Inferior parietal cortex (tissue), 1 donor: ENCODE results near the gene FOXO3.
"Not testable (repeated sequence)": the region's sequence is repeated elsewhere in the genome, so short reads cannot be mapped to it uniquely, and the experiment has no call there.

Experiments used
- DNase-seq: peaks from one replicate; pipeline ENCODE4 v3.0.0-alpha.2; 2016; ENCODE audit errors: extremely low spot score

Gene FOXO3

DNA sequence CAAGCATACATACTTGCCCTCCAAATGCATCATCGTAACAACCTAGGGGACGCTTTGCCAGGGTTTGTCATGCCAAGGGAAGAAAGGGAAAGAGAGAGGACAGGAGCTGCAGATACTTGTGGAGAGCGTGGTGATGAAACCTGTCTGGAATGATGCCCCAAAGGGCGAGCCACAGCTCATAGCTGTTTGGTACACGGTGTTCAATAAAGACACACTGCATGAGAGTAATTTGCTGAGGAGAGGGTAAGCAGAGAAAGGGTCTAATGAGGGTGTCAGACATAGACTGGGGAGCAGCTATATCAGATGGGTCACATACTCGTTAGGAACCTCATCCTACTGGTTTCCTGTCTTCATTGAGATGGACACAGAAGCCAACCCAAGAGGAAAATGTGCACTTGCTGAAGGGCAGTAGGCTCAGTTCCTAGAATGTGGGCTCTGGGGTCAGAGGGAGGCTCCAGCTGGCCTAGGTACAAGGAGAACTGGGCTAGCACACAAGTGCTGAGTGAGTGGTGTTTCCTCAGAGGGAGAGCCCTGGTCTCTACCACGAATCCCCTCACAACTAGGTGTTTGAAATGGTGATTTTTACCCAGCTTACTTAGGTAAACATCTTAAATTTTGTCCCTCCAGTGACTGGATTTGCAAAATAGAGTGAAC is 5.2 kb upstream of the FOXO3 start:
- DNase-seq = no peak

- no peak for DNase-seq
Observed at GRCh38 chr6:108556250-108556649, 4.5 kb upstream of the FOXO3 start.

- DNase-seq = no peak
Observed at GRCh38 chr6:108556866-108557493, 3.7 kb upstream of the FOXO3 start.

DNA sequence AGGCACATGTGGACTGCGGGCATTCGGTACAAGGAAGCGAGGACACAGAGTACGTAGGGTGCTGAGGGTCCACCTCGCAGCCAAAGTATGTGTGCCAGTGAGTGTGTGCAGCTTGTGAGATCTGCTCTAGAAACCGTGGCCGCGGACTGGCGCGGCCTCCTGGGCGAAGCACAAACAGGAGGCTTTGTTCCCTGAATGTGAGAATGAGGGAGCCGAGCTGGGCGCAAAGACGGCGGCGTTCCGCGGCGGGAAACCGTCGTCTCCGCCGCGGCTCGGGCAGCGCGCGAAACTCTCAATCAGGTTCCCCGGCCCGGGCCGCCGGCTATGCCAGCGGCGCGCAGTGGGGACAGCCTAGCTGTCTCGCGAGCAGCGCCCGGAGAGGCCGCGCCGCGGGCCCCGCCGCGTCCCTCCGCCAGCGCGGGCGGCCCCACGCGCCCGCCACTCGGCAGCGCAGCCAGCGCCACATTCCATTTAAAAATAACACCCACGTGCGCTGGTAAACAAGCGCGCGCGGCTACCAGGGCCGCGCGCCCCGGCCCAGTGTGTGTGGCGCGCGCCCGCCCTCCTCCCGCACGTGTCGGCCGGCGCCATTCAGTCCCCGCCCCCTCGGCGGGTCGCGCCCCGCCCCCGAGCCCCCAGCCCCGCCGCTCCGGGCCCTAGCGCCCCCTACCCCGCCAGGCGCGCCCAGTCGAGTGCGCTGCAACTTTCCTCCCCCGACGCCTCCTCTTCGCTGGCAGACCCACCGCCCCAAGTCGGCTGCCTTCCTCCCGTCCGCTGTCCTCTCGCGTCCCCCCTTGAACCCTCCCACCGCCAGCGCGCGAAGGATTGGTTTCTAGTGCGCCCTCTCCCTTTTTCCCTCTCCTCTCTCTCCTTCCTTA is 3.0 kb upstream of the FOXO3 start:
- DNase-seq = peak; percentile 68

DNA sequence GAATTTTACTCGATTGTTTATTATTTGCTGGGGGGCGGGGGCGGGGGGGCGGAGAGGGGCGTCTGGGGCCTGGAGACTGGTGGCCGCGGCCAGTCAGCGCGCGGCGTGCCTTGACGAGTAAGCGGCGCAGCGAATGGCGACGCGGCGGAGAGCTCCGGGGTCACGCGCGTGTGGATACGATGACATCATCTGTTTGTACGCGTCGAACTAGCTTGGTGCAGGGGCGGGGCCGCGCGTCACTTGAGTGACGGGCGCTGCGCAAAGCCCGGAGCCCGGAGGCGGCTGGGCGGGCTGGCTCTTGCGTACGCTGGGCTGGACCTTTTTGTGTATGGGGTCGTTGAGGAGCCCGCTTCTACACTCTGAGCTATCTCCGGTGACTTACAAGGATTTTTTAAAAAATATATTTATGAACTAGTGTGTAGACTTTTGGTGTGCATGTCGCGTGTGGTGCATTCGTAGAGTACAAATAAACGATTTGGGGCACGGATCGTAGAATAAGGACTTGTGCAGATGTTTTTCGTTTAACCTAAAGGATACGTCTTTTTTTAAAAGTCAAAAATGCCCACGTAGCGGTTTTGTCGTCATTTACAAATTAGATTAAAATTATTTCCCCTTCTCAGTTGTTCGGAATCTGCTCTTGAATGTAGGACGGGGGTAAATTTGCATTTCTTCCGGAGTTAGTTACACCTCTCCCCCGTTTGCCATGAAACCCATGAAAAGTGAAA is 2.2 kb upstream of the FOXO3 start:
- peak; percentile 97 for DNase-seq

DNA sequence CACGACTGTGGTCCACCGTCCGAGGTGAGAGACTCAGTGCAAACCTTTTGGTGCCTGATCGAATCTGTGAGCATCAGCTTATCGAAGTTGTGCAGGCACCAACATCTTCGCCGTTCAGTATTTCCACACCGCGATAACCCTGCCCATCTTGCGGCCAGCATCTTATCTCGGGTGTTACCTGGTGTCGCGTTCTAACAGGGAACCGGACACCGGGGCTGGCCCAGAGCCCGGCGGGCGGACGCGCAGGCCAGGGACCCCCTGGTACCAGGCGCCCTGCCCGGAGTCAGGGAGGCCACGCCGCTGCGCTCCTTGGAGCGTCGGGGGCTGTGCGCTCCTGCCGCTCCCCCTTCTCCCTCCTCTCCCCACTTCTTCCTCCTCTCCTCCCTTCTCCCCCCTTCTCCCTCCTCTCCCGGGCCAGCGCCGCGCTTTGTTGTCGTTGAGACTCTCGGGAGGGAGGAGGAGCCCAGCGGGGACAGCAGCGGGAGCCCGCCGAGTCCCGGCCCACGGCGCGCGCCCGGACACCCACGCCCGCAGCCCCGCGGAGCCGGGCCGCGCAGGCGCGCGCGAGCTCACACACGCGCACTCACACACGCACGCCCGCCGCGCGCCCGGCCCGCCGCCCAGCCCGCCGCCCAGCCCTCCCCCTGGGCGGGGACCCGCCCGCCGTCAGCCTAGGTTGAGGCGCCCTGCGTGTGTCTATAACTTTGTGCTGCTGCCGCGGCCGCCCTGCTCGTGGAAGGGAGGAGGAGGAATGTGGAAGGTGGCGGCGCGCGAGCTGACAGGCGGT is 1.4 kb upstream of the FOXO3 start:
- DNase-seq = peak; percentile 90

DNA sequence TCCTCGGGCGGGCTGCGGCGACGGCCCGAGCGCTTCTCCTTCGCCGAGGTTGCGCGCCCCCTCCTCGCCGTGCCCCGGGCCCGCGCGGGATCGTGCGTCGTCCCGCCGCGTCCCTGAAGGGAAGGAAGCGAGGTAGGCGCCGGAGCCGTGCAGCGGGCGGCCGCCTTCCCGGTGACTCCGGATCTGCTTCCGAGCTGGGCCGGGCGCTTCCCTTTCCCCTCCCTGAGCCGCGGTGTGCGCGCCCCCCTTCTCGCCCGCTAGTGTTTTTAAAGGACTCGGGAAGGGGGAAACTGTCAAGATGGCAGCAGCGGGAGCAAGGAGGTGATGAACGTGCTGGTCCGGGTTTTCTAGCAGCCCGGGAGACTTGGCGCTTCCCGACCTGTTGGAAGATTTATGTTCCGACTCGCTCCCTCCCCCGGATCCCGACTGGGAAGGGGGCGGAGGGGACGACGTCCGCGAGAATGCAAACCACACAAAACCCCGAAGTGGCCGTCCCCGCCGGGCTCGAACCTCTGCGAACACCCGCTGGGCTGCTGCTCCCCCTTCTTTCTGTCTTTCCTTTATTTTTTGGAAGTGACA is 744 bp upstream of the FOXO3 start:
- no peak for DNase-seq

- DNase-seq = not testable (repeated sequence)
Observed at GRCh38 chr6:108561309-108561647, 561 bp downstream of the FOXO3 start.

DNA sequence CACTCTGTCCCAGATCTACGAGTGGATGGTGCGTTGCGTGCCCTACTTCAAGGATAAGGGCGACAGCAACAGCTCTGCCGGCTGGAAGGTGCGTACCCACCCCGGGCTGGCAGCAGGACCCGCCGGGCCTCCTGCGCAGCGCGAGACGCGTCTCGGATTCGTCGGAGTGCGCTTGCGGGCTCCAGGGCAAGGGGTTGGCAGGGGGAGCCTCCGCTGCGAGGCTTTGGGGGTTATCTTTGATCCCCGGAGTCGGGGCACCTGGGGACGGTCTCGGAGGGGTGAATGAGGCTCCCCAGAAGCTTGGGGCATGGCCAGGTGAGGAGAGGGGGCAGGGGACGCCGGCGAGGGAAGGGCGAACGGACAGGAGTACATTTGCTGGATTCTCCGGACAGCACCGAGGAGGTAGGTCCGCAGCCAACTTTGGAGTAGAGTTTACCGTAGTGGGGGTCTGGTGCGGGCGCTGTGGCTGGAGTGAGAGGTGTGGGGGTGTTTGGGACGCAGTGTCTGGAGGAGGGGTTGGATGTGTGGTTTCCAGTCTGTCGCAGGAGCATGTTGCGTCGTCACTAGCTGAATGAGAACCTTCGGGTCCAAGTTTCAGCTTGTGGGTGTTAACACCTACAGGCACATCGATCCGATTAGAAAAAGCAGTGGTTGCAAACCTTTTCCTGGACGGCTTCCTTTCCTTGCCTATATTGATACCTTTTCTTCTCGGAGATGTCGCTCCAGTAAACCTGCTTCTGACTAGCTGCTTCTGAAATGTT is 1.2 kb downstream of the FOXO3 start:
- DNase-seq = no peak

DNA sequence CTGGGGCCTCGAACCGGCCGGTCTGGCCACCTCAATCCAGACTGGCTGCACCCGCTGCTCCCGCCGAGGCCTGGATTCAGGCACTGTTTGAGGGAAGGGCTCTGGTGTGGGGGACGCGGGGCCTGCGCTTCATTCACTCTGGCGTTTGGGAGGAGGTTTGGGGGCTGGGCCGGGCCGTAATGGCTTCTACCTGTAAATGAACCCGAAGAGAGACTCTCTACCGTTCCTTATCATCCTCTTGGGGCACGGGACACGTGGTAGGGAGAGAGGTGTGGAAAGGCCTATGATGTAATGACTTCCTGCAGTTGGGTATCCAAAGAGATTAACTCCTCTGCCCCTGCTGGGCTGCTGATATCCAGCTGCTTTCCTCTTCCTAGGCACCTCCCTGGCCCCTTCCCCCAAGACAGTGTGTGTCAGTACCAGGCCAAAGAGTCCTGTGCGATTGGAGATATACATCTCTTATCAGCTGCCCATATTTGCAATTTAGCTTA is 1.8 kb downstream of the FOXO3 start:
- peak; percentile 62 for DNase-seq

DNA sequence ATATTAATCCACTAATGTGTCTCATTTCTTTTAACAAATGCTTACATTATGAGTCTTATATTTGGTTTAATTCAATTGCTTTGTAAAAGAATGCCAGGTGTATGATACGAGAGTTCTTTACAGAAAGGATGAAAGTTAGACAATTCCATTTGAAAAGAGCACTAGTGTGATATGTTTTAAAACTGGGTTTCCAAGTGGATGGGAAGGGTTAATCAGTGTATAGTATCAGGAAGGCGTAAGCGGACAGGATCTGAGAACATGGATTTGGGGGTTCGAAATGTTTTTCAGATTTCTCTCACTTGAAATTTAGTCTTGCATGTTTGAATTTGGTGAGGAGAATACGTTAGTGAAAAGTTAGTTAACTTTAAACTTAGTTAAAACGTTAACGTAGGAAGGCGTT is 2.6 kb downstream of the FOXO3 start:
- no peak for DNase-seq

GRCh38 chr6:108564178-108564577 is 3.5 kb downstream of the FOXO3 start:
- no peak for DNase-seq

DNA sequence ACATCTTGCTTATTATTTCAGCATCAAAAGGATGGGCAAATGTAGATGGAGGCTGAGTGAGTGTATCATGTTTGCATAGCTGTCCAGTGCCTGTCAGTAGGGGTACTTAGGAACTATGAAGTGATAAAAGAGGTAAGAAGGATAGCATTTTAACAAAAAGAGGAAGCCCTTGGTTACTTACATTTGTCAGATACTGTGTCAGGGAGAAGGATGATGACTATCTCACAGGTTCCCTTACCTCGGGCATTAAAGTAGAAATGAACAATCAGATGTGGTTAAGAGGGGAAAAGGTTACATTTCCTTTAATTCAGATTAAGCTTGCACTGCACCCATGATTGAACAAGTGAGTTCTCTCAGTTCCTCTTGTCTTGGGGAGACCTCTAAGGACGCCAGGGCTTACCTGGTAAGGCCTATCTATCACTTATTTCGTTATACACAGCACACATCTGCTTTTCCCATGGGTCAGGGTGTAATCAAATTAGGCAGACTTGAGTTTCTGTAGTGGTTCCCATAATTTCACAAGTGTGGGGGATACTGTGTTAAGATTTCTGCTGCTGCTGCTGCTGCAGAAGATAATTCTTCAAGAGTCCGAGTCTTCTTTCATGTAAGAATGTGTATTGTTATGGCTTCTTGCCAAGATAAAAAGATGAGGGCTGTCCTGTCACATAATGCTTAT is 4.5 kb downstream of the FOXO3 start:
- DNase-seq = no peak

- peak; percentile 58 for DNase-seq
Observed at GRCh38 chr6:108565893-108566292, 5.2 kb downstream of the FOXO3 start.

- DNase-seq = peak; percentile 0
Observed at GRCh38 chr6:108566406-108566805, 5.7 kb downstream of the FOXO3 start.

- DNase-seq = no peak
Observed at GRCh38 chr6:108568101-108568500, 7.4 kb downstream of the FOXO3 start.

DNA sequence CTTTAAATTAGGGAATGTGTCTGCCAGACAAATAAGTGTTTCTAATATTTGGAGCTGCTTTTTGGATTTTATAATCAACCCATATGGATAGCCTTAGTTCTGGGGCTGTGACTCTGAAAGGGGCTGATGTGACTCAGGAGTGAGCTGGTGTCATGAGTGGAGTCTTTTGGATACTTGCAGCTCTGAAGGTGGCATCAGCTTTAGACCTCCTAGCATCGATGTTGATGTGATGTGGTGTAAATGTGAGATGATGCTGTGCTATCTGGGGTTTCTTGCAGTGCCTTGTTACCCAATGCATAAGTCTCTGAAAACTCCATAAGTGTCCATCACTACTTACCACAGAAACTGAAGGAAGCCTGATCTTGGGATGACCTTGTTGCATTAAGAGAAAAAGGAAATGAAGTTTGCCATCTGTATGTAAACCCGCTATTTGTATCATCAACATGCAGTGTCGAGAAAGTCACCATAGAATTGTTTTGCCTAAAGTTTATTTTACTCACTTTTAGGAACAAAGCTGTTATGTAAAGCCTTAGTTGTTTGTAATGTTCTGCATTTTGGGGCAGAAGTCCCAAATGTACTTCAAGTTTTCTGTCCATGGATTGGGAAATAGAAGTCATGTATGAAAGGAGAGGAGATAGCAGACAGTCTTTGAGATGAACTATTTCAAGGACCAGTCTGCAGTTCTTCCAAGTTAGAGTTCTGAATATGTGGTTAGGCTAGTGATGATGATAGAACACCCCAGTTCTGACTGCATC is 8.0 kb downstream of the FOXO3 start:
- no peak for DNase-seq

- DNase-seq = no peak
Observed at GRCh38 chr6:108570517-108570916, 9.8 kb downstream of the FOXO3 start.
